Upper lobe of left lung (tissue), 4 donors: ENCODE measurements around the gene ITIH5.

Experiments used
- CTCF ChIP-seq, 6 experiments: fragments of 450-650 bp in 4 of 6; fragments of 200-600 bp in 2 of 6; sonication (generic) in 2 of 6; IDR thresholded peaks; one replicate each; pipeline ENCODE4 v1.5.1; 2016 to 2019; ENCODE audit warnings: antibody characterized with exemption in 6 of 6
- EP300 ChIP-seq, 4 donors: sonication (generic); formaldehyde crosslinking; IDR thresholded peaks; one replicate each; pipeline ENCODE4 v1.5.1; 2017; ENCODE audit warnings: antibody characterized with exemption in 4 of 4, control low read depth in 2 of 4
- POLR2A ChIP-seq, 4 donors: fragments of 450-650 bp; IDR thresholded peaks; one replicate each; pipeline ENCODE4 v1.5.1; 2016 to 2017; ENCODE audit warnings: antibody characterized with exemption in 4 of 4, mild to moderate bottlenecking in 2 of 4
- POLR2AphosphoS5 ChIP-seq, 2 donors: sonication (generic); formaldehyde crosslinking; IDR thresholded peaks; one replicate each; pipeline ENCODE4 v1.5.1; 2017; ENCODE audit warnings: antibody characterized with exemption in 2 of 2

GRCh38 chr10:7609556-7609955 is 57.2 kb downstream of the ITIH5 start:
- TF ChIP-seq POLR2A (IDR thresholded peaks at IDR 0.05) (no peak), CTCF (IDR thresholded peaks at IDR 0.05) (no peak), POLR2AphosphoS5 (IDR thresholded peaks at IDR 0.05) (no peak), EP300 (IDR thresholded peaks at IDR 0.05) (no peak)
